ENCODE results near the gene PHC3. TPM values are rescaled to one million over a fixed set of nuclear protein-coding genes. Genes with fewer than 3 reads are reported as not detected.

PHC3 gene
- total RNA-seq, 1 experiment from 2014 or later: 22.2 TPM

DNA sequence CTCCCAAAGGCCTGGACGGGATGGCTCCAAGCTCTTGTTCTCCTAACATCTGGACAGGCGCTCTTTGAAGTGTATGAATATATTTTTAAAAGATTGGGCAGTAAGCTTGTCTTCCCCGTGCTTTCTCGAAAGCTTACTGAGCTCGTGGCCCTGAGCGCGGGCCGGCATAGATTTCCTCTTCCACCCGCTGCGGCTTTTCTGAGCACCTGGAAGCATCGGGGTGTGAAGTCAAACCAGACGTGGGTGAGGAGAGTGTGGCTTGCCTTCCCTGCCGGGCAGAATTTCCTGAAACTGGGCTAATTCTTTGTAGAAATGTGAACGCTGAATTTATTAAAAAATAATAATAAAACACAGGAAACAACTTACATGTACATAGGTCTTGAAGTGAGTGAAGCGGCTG is 117.8 kb downstream of the PHC3 start:
- Histone ChIP-seq H3K27ac (no peak overlapping the region), H3K36me3 (no peaks in the 10 kb centered on the region), H3K4me1 (replicated peaks) (no peaks in the 10 kb centered on the region), H3K4me3 (no peak overlapping the region), H3K9me3 (replicated peaks) (no peaks in the 10 kb centered on the region), H3K27me3 (replicated peaks) (no peaks in the 10 kb centered on the region)
- DNase-seq (ENCODE audit: low read depth in 1 of 2, low spot score in 2 of 2): no peak

DNA sequence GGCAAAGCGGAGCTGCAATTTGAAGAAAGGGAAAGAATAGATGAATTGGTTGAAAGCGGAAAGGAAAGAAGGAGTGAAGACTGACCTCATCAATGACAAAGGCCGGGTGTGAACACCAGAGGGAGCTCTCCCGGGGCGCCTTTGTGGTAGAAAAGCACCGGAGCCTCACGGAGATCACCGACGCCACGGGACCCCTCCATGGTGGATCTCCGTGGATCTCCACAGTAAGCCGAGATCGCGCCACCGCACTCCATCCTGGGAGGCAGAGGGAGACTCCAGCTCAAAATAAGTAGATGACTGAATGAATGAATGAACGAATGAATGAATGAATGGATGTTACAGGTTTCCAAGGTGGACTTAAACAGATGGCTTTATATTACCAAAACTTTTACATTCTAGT is 118.8 kb downstream of the PHC3 start:
- no peak for DNase-seq (ENCODE audit: low read depth in 1 of 2, low spot score in 2 of 2)
- no peaks in the 10 kb centered on the region for H3K27me3 ChIP-seq (replicated peaks)
- no peaks in the 10 kb centered on the region for H3K9me3 ChIP-seq (replicated peaks)
- no peaks in the 10 kb centered on the region for H3K4me1 ChIP-seq (replicated peaks)
- H3K4me3 ChIP-seq: no peak overlapping the region
- H3K36me3 ChIP-seq: no peaks in the 10 kb centered on the region
- H3K27ac ChIP-seq: no peak overlapping the region

DNA sequence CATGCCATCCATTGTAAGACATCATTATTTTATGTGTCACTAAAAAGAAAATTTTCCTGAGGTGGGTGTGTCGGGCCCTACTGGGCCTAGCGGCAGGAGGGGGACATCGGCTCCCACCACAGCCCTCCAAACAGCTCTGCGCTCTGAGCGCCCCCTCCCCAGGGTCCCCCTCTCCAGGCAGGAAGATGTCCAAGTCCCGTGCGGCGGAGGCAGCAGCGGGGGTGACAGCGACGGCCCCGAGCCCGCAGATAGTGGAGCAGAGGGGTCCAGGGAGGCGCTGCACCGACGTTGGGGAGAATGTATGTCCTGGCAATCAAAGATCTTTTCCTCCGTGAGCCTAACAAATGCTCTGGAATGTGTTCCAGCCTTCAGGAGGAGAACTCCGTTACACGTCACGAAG is 119.5 kb downstream of the PHC3 start:
- Histone ChIP-seq H3K27me3 (replicated peaks) (no peaks in the 10 kb centered on the region), H3K27ac (no peak overlapping the region), H3K4me3 (no peak overlapping the region), H3K36me3 (no peaks in the 10 kb centered on the region), H3K4me1 (replicated peaks) (no peaks in the 10 kb centered on the region), H3K9me3 (replicated peaks) (no peaks in the 10 kb centered on the region)
- no peak for DNase-seq (ENCODE audit: low read depth in 1 of 2, low spot score in 2 of 2)

DNA sequence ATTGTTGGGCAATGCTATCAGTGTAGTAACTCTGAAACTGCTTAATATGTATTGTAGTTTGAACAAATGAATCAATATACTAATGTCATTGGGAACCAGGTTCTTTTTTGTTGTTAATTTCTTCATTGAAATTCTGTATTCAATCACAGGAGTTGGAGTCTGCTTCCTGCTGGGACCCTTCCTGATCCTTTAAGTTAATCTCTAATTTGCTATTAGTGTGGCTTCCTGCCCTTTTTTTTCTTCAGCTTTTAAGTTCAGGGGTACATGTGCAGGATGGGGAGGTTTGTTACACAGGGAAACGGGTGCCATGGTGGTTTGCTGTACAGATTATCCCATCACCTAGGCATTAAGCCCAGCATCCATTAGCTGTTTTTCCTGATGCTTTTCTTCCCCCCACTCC is 122.1 kb downstream of the PHC3 start:
- DNase-seq (ENCODE audit: low read depth in 1 of 2, low spot score in 2 of 2): no peak
- Histone ChIP-seq H3K4me1 (replicated peaks) (no peaks in the 10 kb centered on the region), H3K4me3 (no peak overlapping the region), H3K27me3 (replicated peaks) (no peaks in the 10 kb centered on the region), H3K27ac (no peak overlapping the region), H3K36me3 (no peaks in the 10 kb centered on the region), H3K9me3 (replicated peaks) (no peaks in the 10 kb centered on the region)

DNA sequence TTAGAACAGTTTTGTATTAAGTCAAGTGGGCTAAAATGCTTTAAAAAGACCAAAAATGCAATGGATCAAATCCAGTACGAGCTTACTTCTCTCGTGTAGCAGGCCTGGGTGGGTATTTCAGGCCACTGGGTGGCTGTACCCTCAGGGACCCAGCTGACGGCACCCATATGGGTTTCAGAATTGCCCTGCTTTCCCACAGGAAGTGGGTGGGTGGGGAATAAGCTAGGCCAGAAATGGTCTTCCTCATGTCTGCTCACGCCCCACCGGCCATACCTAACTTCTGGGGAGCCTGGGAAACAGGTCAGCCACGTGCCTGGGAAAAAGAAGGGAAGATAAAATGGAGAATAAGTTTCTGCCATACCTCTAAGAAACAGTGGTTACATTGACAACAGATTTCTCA is 123.4 kb downstream of the PHC3 start:
- Histone ChIP-seq H3K9me3 (replicated peaks) (no peaks in the 10 kb centered on the region), H3K27me3 (replicated peaks) (no peaks in the 10 kb centered on the region), H3K36me3 (no peaks in the 10 kb centered on the region), H3K4me1 (replicated peaks) (no peaks in the 10 kb centered on the region), H3K4me3 (no peak overlapping the region), H3K27ac (no peak overlapping the region)
- no peak for DNase-seq (ENCODE audit: low read depth in 1 of 2, low spot score in 2 of 2)

DNA sequence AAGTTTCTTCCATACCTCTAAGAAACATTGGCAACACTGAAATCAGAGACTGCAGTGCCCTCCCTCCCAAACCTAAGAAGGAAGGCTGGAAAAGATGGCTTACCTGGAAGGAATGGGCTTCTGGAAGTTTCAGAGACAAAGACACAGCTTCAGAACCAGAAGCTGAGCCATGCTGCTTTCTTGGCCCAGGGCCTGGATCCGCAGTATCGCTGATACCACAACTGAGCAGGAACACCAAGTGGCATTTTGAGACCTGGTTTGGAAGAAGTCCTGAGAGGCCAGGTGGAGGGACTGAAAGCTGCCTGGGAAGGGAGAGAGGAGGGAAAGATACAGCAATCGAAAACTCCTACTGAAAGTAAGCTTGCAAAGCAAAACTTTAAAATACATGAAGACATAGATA is 124.0 kb downstream of the PHC3 start:
- H3K27me3 ChIP-seq (replicated peaks): 0 out of 2 replicates have a peak, but pooled peaks cover 4% of the 10 kb centered on the region
- H3K9me3 ChIP-seq (replicated peaks): no peaks in the 10 kb centered on the region
- H3K36me3 ChIP-seq: no peaks in the 10 kb centered on the region
- H3K4me3 ChIP-seq: no peak overlapping the region
- DNase-seq (ENCODE audit: low read depth in 1 of 2, low spot score in 2 of 2): no peak
- no peak overlapping the region for H3K27ac ChIP-seq
- H3K4me1 ChIP-seq (replicated peaks): no peaks in the 10 kb centered on the region

DNA sequence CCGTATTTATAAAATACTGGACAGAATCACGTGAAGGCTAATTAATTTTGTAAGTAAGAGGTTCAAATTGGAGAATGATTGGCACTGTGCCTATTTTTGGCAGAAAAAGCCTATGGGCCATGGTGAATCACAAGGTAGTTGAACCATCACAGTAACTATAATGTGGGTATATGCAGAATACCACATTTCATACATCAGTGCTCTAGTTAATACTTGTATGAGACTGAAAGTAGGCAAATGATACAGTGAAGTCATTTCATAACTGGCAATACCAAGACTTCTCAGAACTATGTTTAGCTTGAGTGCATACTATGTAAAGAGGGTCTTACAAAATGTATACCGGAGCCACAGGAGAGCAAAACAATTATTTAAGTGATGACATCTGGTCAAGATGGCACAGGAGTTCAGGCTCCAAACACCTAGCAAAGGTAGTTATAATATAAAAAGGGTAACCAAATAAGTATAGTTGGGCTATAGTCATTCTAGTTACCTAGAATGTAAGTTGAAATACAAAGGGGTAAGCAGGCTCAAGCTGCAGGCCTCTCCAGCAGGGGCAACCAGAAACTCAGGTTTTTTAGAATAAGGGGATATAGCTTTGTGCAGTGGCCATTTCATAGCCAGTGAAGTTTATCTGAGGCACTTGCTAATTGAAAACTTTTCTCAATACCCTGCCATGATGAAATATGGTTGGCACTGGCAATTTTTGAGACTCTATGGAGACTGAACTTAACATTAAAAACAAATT is 124.7 kb downstream of the PHC3 start:
- no peaks in the 10 kb centered on the region for H3K4me1 ChIP-seq (replicated peaks)
- H3K4me3 ChIP-seq: no peak overlapping the region
- no peak overlapping the region for H3K27ac ChIP-seq
- no peaks in the 10 kb centered on the region for H3K36me3 ChIP-seq
- no peaks in the 10 kb centered on the region for H3K9me3 ChIP-seq (replicated peaks)
- H3K27me3 ChIP-seq (replicated peaks): 0 out of 2 replicates have a peak, but pooled peaks cover 5% of the 10 kb centered on the region
- DNase-seq (ENCODE audit: low read depth in 1 of 2, low spot score in 2 of 2): no peak

DNA sequence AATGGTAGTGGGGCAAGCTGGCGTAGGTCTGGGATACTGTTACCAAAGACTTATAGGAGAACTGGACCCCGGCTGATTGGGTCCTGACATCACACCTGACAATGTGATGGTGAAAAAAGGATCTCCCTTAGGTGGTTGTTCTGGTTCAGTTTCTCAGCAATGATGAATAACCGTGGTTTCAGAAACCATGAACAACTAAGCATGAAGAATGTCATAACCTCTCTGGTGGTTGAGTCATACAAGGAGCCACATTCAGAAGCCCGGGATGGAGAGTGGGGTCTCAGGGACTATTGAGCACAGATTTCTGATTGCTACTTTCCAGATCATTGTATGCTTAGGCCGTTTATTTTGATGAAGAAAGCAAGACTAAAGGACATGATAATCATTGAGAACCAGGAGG is 126.3 kb downstream of the PHC3 start:
- Histone ChIP-seq H3K27me3 (replicated peaks) (0 out of 2 replicates have a peak, but pooled peaks cover 5% of the 10 kb centered on the region), H3K9me3 (replicated peaks) (no peaks in the 10 kb centered on the region), H3K36me3 (no peaks in the 10 kb centered on the region), H3K27ac (no peak overlapping the region), H3K4me3 (no peak overlapping the region), H3K4me1 (replicated peaks) (no peaks in the 10 kb centered on the region)
- no peak for DNase-seq (ENCODE audit: low read depth in 1 of 2, low spot score in 2 of 2)

DNA sequence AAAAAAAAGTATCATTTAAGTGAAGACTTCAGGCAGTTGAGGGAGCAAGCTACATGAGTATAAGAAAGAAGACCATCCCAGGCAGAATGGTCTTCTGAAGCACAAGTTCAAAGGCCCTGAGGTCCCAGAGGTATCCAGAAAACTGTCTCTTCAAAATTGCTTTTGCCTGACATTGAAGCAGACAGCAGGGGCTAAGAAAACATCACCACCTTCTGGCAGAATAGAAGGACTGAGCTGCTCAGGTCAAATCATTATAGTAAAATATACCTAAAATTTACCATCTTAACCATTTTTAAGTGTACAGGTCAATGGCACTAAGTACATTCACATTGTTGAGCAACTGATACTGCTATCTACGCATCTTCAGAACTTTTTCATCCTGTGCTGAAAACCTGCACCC is 127.3 kb downstream of the PHC3 start:
- Histone ChIP-seq H3K27me3 (replicated peaks) (0 out of 2 replicates have a peak, but pooled peaks cover 5% of the 10 kb centered on the region), H3K9me3 (replicated peaks) (no peaks in the 10 kb centered on the region), H3K36me3 (no peaks in the 10 kb centered on the region), H3K27ac (no peak overlapping the region), H3K4me1 (replicated peaks) (no peaks in the 10 kb centered on the region), H3K4me3 (no peak overlapping the region)
- DNase-seq (ENCODE audit: low read depth in 1 of 2, low spot score in 2 of 2): no peak

DNA sequence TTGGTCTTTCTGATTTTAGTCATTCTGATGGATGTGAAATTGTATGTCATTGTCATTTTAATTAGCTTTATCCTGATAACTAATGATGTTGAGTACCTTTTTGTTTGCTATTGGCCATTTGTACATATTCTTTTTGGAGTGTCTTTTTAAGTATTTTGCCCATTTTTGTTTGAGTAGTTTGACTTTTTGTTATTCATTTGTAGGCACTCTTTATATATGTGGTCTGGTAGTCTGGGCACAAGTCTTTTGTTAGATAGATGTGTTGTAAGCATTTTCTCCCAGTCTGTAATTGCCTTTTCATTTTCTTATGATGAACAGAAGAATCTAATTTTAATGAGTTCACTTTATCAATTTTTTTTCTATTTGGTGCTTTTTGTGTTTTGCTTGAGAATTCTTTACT is 129.1 kb downstream of the PHC3 start:
- Histone ChIP-seq H3K27me3 (replicated peaks) (0 out of 2 replicates have a peak, but pooled peaks cover 5% of the 10 kb centered on the region), H3K36me3 (no peaks in the 10 kb centered on the region), H3K4me3 (no peak overlapping the region), H3K9me3 (replicated peaks) (no peaks in the 10 kb centered on the region), H3K4me1 (replicated peaks) (no peaks in the 10 kb centered on the region), H3K27ac (no peak overlapping the region)
- no peak for DNase-seq (ENCODE audit: low read depth in 1 of 2, low spot score in 2 of 2)

DNA sequence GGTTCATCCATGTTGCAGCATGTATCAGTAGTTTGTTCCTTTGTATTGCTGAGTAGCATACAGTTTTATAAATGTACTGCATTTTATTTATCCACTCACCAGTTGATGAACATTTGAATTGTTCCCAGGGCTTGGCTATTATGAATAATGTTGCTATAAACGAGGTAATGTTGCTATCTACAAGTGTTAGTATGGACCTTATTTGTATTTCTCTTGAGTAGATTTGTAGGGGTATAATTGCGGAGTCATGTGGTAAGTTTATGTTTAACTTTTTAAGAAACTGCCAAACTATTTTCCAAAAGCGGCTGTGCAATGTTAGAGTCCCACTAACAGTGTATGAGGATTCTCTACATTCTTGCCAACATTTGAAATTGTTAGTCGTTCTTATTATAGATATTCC is 130.8 kb downstream of the PHC3 start:
- DNase-seq (ENCODE audit: low read depth in 1 of 2, low spot score in 2 of 2): no peak
- H3K27ac ChIP-seq: no peak overlapping the region
- no peak overlapping the region for H3K4me3 ChIP-seq
- H3K4me1 ChIP-seq (replicated peaks): no peaks in the 10 kb centered on the region
- H3K9me3 ChIP-seq (replicated peaks): no peaks in the 10 kb centered on the region
- H3K36me3 ChIP-seq: no peaks in the 10 kb centered on the region
- H3K27me3 ChIP-seq (replicated peaks): 0 out of 2 replicates have a peak, but pooled peaks cover 5% of the 10 kb centered on the region

DNA sequence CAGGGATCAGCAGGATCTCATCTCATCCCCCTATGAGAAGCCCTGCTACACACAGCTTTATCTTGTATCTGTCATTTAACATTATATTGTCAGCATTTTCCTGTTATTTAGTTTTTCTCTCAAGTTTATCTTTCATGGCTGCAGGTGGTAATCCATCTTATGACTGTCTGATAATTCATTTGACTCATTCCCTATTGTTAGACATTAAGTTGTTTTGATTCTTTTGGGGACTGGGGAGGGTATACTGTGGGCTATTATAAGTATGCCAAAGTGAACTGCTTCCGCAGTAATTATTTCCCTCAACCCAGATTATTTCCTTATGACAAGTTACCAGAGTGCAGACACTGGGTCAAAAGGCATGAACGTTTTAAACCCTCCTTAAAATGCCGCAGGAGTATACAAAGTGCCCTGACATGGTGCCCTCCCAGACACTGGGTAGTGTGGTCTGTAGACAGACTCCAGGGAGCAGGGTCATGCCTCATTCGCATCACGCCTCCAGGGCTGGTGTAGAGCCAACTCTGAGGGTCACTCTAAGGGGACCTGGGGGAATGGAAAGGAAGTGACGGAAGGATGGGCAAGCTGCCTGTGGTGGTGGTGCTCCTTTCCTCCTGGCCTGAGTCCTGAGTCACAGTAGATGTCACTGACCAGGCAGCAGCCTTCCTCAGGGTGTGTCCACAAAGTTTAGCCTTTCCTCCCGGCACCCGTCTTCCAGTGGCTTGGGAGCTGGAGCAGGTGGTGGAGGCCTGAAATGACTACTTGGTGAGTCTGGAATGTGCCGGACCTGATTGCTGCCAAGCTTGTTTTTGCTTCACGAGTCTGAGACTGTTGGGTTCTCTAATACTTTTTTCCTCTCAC is 132.2 kb downstream of the PHC3 start:
- Histone ChIP-seq H3K4me1 (replicated peaks) (no peaks in the 10 kb centered on the region), H3K36me3 (no peaks in the 10 kb centered on the region), H3K27me3 (replicated peaks) (0 out of 2 replicates have a peak, but pooled peaks cover 5% of the 10 kb centered on the region), H3K27ac (no peak overlapping the region), H3K9me3 (replicated peaks) (no peaks in the 10 kb centered on the region), H3K4me3 (no peak overlapping the region)
- no peak for DNase-seq (ENCODE audit: low read depth in 1 of 2, low spot score in 2 of 2)

DNA sequence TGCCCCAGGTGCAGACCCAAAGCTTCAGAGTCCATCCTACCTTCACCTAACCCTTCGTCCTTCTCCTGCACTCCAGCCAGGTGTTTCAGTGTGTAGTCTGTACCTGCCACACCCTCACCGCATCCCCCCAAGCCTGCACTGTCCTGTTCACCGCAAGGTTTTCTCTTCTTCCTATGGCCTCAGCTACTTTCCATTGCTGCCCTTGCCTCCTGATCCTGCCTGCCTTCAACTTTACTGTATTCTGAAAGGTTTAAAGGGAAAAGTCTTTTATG is 134.5 kb downstream of the PHC3 start:
- H3K4me3 ChIP-seq: no peak overlapping the region
- no peaks in the 10 kb centered on the region for H3K4me1 ChIP-seq (replicated peaks)

DNA sequence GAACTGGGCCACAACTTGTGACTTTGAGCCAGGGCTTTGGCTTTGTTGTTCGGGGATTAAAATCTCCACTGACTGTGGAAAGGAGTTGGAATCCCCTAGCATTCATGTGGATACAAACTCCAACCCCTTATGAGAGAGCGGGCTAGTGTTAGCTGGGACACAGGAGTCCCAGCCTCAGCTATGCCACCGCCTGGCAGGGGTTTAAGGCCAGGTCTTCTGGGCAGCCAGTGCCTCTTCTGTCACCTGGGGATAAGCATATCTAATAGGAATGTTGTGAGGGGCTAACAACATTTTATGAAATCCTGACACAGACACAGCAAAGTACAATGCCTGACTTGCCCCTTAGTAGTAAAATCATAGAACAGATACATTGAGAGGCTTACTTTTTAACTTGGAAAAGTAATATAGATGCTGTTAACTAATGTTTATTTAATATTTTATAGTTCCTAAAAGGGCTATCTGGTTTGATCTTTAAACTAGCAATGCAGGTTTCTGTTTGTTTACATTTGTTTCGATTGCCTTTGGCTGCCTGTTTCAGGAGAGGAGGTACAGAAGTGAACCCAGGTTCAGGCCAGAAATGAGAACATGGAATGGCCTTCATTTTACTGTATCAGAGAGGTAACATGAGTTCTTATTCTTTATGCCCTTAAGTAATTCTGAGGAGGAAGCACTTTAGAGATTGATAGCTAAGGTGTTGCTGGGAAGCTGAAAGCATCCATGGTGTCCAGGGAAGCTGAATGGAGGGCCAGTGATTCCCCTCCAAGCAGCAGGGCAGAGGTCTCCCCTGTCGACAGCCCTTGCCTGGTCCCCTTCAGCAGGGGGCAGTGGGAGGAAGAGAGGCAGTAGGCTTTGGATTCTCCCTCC is 135.0 kb downstream of the PHC3 start:
- Histone ChIP-seq H3K4me1 (replicated peaks) (no peaks in the 10 kb centered on the region), H3K27ac (no peak overlapping the region), H3K4me3 (no peak overlapping the region), H3K36me3 (no peaks in the 10 kb centered on the region), H3K9me3 (replicated peaks) (no peaks in the 10 kb centered on the region), H3K27me3 (replicated peaks) (no peaks in the 10 kb centered on the region)
- DNase-seq (ENCODE audit: low read depth in 1 of 2, low spot score in 2 of 2): no peak

More for the DNA sequence above, 134.5 kb downstream of the PHC3 start:
- H3K27me3 ChIP-seq (replicated peaks): no peaks in the 10 kb centered on the region
- H3K36me3 ChIP-seq: no peaks in the 10 kb centered on the region
- no peak for DNase-seq (ENCODE audit: low read depth in 1 of 2, low spot score in 2 of 2)
- no peaks in the 10 kb centered on the region for H3K9me3 ChIP-seq (replicated peaks)
- H3K27ac ChIP-seq: no peak overlapping the region

Measured in SJSA1 (cell line).